H1 (cell line): ENCODE data around the gene AKIRIN2. TPM values are rescaled to one million over a fixed set of nuclear protein-coding genes. Genes with fewer than 3 reads are reported as not detected.

Experiments used
- CBX5 ChIP-seq: fragments of 300-800, 300-1000 bp; sonication (generic); IDR thresholded peaks from 2 replicates; pipeline ENCODE4 v1.7.1; 2016; ENCODE audit warnings: antibody characterized with exemption, low read length, low read depth
- CHD7 ChIP-seq: fragments of 300-600 bp; sonication (generic); IDR thresholded peaks from 2 replicates; pipeline ENCODE4 v1.7.1; 2012; ENCODE audit warnings: low read length, moderate library complexity, mild to moderate bottlenecking, inconsistent platforms; ENCODE audit not compliant: insufficient replicate concordance
- CTBP2 ChIP-seq: IDR thresholded peaks from 2 replicates; pipeline ENCODE4 v1.7.0; 2011; ENCODE audit warnings: borderline replicate concordance, mild to moderate bottlenecking, moderate library complexity, mixed read lengths, low read length; ENCODE audit not compliant: insufficient read depth, insufficient read length
- CTCF ChIP-seq, 3 experiments: IDR thresholded peaks; 1 replicate in 2 of 3; 2 replicates in 1 of 3; pipeline versions ENCODE4 v1.5.1 to v1.6.1; 2011; ENCODE audit warnings: low read length in 3 of 3, mild to moderate bottlenecking in 3 of 3, inconsistent platforms in 2 of 3, low read depth in 1 of 3, moderate library complexity in 1 of 3; ENCODE audit not compliant: insufficient read depth in 1 of 3; ENCODE audit errors: control extremely low read depth in 1 of 3
- HDAC6 ChIP-seq: IDR thresholded peaks from one replicate; pipeline ENCODE4 v1.7.1; 2012; ENCODE audit warnings: low read depth, mild to moderate bottlenecking, inconsistent platforms, low read length, moderate library complexity
- SP2 ChIP-seq: IDR thresholded peaks from 2 replicates; pipeline ENCODE4 v1.6.1; 2012; ENCODE audit warnings: mild to moderate bottlenecking, low read length, inconsistent platforms
- polyA plus RNA-seq, 7 experiments: library from polyadenylated mRNA; depleted of rRNA in 3 of 7; stranded (reverse) in 5 of 7; unstranded in 2 of 7; fragments of >200 nt in 5 of 7; fragments of 200-250 nt in 2 of 7; gene quantifications; 1 replicate in 5 of 7; 2 replicates in 1 of 7; 4 replicates in 1 of 7; pipeline versions ENCODE4 v1.2.1 to v1.2.3, GENCODE V29; 2011 to 2013; ENCODE audit warnings: missing spikeins in 2 of 7, mixed read lengths in 2 of 7
- total RNA-seq: library from RNA; stranded (reverse); fragmentation: NEBNext Ultra II Directional; extraction: Animal tissue kit (Norgen Biotek cat#: 25700); gene quantifications from 2 replicates; pipeline ENCODE4 v1.2.1, GENCODE V29; 2021

AKIRIN2 gene
- total and polyA plus RNA-seq, 2 of the 8 experiments (the other 6 are each of a cell fraction or from before 2014, with no cell fraction given): 35.6 to 75.3 TPM

- TF ChIP-seq CHD7 (no peak), HDAC6 (no peak), CBX5 (no peak), CTBP2 (no peak), SP2 (no peak), CTCF (IDR thresholded peaks at IDR 0.05; ENCODE audit: control extremely low read depth in 1 of 3, insufficient read depth in 1 of 3, low read depth in 1 of 3, low read length in 3 of 3) (no peak)
Measured at GRCh38 chr6:87656857-87657256, 45.2 kb downstream of the AKIRIN2 start (continued).
